ENCODE measurements around the gene FAM120A.

FAM120A gene

DNA sequence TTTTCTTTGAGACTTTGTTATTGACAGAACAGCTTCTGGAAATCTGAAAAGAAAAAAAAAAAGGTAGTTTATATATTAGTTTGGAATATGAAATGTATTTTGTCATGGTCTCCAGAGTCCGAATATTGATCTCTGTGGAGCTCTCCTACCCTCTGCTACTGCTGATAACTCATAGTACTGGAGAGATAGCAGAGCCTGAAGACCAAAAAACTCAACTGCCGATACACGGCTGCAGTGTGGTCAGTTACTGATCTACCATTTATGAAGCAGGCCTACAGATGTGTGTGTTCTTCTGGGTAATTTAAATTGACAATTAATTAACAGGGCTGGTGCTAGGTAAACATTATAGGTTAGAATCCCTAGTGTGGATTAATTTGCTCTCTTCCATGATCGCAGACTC lies 3.8 kb upstream of the FAM120A start:
- DNase-seq, result no peak

DNA sequence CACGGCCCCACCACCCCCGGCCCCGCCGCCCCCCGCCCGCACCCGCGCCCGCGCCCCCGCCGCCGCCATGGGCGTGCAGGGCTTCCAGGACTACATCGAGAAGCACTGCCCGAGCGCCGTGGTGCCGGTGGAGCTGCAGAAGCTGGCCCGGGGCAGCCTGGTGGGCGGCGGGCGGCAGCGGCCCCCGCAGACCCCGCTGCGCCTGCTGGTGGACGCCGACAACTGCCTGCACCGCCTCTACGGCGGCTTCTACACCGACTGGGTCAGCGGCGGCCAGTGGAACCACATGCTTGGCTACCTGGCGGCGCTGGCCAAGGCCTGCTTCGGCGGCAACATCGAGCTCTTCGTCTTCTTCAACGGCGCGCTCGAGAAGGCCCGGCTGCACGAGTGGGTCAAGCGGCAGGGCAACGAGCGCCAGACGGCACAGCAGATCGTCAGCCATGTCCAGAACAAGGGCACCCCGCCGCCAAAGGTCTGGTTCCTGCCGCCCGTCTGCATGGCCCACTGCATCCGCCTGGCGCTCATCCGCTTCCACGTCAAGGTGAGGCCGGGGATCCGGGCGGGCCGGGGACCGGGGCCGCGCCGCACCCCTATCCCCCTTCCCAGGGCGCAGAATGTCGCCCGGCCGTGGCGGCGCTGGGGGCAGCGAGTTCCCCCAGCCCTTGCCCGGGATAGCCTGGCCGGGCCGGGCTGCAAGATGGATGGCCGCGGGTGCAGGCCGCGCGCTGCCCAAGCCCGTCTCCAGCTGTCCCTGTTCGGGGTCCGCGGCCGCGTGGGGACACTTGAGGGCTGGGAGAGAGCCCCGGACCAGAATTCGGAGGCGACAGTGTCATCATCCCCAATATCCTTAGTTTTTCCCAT lies 594 bp downstream of the FAM120A start:
- DNase-seq, result peak; percentile 59

DNA sequence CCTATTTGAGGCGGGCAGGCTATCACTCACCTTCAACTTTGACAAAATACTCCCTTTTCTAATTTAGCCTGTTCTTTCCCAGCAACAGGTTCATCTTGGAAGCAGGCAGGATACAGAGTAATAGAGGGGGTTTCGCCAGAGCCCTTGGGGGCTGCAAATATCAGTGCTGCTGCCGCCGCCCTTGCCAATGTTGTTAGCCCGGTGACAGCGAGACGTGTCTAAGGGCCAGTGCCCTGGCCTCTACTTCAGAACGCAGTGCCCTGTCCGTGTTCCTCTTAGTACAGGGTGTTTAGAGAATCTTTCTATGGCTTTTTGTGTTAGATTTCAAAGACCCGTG lies 1.2 kb downstream of the FAM120A start:
- peak; percentile 2 for DNase-seq

DNA sequence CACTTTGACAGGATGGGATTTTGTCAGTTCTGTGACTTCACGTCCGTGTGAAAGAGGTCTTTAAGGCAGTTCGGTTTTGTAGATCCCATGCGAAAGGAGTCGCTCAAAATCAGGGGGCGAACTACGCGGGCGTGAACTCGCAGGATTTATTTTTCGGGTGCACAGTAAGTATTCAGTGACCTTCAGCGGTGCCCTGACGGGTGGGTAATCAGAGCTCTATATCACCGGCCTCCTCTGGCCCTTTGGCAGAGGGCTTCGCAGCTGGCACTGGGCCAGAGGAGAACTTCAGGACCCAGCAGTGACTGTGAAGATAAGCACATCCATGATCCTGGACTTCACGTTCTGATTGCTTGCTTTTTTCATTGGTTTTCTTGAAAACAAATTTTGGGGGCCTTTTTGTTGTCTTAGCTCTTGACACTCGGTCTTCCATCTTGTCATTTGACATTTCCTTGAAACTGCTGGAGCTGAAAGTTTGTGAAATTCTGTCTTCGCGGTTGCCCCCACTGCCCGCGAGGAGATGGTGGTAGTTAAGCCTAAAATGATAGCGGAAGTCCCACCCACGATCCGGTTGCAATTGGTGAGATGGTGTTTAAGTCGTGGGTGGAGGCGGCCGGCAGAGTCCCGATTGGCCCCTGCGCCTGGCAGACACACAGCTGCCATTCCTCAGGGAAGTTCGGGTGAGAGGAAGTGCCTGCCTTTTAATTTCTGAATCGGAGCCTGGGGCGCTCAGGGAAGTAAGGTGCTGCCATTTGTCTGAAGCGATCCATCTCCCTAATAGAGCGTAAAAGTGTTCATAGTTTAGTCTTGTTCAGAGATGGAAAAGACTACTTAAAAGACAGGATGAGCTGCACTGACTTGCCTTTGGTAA lies 1.8 kb downstream of the FAM120A start, which contains the start of gene FAM120AOS:
Gene FAM120AOS (minus strand): TSS at position 535 of the 868 bp plus-strand sequence. CDS start 872 bp downstream, outside the sequence.
- DNase-seq, result peak; percentile 90

DNA sequence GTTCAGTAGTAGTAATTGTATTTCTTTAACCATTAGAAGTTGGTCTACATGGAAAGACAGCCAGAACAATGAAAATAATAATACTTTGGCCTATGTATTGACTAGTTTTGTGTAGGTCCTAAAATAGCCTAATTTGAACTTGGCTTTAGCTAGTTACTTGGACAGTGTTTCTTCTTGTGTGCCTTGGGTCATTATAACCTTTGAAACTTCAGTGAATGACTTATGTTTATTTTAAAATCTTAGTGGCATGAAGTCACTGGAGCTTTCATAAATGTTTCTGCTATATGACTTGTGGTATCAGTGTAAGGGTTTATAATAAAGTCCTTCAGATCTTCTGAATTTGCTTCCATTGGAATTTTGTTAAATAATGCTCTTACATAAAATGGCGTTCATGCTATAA lies 4.5 kb downstream of the FAM120A start:
- no peak for DNase-seq

DNA sequence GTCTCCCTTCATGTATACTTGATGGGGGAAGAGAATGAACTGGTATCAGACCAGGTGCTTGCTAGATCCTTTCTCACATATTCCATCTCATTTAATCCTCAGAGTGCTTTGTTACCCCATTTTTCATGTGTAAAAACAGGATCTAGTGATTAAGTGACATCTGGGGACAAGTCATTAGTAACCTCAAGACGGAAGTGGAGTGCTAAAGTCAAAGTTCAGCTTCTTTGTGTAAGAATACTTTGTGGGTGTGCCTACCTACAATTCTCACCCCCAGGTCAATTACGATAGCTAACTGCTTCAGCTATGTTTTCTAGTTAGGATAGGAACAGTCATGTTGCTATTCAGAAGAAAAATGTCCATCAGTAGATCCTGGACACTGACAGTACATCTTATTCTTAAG lies 5.0 kb downstream of the FAM120A start:
- DNase-seq, result no peak

DNA sequence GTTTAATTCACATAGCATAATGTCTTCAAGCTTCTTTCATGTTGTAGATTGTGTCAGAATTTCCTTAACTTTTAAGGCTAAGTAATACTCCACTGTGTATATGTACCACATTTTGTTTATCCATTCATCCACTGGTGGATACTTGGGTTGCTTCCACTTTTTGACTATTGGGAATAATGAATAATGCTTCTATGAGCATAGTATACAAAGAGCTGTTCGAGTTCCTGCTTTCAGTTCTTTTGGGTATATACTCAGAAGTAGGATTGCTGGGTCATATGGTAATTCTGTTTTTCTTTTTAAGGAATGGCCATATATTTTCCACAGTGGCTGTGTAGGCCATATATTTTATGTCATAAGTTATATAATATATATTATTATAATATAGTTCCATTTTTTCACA lies 5.5 kb downstream of the FAM120A start:
- no peak for DNase-seq

DNA sequence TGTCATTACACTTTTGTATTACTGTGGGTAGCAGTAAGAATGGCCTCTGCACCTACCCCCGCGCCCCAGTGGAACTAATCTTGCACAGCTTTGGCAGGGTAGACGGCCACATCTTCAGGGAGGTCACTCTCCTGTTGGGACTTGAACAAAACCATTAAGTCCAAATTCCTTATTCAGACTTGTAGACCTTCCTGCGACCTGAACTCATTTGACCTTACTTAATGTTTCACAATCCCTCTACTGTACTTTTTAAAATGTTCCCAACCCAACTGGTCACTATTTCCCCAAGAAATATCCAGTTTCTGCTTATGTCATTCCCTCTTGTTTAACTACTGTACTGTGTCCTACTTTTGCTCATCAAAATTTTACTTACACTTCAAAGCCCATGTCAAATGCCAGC lies 7.2 kb downstream of the FAM120A start:
- no peak for DNase-seq

DNA sequence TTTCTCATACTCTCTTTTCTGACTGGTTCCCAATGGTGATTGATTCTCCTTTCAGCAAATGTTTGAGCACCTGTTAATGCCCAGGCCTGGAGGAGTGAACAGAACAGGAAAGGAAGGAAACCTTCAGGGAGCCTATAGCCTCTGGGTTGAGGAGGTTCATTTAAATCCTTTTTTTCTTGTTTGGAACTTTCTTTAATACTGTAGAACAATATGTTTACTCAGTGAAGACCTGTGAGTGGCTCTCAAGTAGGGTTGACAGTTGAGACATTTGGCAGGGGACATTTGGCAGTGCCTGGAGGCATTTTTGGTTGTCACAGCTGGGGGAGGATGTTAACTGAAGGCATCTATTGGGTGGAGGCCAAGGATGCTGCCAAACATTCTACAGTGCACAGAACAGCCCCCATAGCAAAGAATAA lies 8.0 kb downstream of the FAM120A start:
- no peak for DNase-seq

DNA sequence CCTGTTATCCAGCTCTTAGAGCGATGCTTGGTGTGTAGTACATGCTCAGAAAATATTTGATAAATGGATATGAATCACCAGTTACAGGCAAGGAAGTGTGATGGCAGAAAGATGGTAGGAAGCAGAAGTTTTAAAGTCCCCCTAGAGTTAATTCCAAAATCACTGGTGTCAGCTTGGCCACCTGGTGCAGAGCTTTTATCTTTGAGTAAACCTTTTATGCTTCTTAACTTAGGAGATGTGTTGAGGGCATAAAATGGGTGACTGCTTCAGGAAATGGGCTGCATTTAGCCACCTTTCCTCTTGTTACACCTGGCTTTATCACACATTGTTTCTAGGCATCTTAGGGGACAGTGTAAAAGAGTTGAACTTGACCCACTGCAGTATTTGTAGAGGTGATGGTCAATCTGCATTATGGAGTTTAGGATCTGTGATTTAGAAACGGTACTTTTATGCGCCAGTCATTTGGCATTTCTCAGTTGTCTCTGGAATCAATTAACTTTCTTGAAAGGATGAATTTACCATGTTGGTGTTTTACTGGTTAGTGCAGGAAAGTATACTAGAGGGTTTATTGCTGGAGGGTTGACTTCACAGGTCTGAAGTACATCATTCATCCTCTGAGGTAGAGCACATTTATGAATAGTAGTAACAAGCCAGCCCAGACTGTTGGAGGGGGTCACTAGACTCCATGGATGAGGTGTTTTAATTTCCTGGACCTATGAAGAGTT lies 9.4 kb downstream of the FAM120A start:
- DNase-seq, result no peak

DNA sequence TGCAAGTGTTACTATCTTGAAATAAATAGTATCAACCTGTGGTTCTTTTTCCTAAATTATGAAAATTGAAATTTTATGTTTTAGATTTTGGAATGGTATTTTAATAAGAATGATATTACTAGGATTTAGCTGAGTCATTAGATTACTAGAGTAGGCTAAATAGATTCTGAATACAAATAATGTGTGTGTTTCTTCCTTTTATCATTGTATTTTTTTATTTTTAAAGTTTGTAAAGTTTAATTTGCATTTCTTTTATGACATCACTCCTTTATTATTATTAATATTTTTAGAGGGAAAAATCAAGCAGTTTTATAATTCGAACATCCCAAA lies 9.9 kb downstream of the FAM120A start:
- DNase-seq, result no peak

DNA sequence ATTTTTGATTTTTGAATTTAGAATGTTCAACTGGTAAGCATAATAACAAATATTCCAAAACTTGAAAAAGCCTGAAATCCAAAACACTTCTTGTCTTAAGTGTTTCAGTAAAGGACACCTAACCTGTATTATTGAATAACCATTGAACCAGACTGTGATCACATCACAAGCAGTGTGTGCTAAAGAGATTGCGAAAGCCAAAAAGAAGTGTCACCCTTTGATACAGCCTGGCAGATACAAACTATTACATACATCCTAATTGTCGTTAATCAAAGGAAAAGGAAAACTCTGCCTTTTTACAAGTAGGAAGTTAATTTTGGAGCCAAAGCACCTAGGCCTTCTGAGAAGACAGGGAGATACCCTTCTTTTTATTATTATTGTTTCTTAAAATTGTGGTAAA lies 10.3 kb downstream of the FAM120A start:
- DNase-seq, result no peak

DNA sequence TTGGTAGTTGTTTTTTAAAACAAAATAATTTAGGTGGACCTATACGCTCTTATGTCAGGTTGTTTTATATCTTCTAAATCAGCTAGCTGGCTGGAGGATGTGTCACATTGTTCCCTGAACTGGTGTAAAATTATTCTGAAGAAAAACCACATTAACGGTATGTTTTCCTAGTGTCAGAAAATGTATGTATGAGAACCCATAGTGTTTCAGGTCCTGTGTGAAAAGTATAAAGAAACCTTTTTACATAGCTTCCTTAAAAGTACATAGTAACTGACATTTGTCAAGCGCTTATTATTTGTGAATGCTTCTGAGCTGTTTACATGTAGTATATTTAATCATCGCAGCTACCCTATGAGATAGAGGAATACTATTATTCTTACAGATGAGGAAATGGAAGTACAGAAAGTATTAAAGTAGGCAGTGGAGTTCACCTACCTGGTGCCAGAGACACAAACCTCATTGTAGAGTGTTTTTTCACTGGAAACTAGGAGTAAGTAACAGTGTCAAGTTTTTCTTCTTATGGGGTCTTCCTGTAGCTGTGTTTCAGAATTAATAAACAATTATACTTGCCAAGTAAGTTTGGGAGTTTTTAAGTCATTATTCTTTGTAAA lies 12.3 kb downstream of the FAM120A start:
- no peak for DNase-seq

DNA sequence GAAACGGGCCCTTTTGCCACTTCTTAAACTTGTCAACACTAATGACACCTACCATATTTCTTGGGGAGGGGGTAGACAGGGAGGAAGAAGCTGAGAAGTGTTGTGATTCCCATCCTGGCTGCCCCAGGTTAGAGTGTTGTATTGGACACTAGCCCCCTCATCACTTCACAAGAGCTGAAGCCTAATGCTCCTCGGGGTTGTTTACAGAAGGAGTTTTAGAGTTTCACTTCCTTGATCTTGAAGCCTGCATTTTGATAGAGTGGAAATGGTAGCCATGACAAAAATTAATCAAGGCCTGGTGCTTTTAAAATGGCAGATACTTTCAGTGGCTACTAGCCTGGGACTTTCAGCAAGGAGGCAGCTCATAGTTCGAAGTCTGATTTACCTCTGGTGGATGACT lies 12.9 kb downstream of the FAM120A start:
- no peak for DNase-seq

DNA sequence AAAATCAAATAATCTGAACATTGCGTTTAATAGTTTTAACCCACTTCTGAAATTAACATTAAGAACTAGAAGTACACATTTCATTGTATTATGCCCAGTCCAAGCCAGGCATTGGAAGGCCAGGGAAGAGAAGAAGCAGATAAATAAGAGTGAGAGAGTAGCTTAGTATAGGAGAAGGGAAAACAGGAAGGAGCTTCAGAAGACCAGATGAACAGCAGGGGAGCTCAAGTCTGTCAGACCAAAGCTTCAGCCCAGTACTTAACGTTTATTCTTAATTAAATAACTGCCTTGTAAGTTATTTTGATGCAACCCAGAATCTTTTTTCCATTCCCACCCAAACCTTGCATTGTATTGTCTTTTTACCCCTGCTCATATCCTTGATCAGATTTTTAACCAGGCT lies 13.4 kb downstream of the FAM120A start:
- DNase-seq, result no peak

DNA sequence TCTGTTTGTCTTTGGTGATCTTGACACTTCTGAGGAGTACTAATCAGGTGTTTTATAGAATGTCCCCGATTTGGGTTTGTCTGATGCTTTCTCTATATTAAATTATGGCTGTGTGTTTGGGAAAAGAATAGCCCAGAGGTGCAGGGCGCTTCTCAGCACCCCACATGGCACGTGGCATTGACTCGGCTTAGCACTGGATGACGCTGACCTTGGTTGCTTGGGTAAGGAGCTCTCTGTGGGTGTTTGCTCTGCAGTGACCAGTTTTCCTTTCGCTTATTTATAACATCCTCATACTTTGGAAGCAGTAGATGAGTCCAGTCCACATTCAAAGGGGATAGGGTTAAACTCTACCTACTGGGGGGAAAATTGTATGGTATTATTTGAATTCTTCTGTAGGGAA lies 14.4 kb downstream of the FAM120A start:
- no peak for DNase-seq

DNA sequence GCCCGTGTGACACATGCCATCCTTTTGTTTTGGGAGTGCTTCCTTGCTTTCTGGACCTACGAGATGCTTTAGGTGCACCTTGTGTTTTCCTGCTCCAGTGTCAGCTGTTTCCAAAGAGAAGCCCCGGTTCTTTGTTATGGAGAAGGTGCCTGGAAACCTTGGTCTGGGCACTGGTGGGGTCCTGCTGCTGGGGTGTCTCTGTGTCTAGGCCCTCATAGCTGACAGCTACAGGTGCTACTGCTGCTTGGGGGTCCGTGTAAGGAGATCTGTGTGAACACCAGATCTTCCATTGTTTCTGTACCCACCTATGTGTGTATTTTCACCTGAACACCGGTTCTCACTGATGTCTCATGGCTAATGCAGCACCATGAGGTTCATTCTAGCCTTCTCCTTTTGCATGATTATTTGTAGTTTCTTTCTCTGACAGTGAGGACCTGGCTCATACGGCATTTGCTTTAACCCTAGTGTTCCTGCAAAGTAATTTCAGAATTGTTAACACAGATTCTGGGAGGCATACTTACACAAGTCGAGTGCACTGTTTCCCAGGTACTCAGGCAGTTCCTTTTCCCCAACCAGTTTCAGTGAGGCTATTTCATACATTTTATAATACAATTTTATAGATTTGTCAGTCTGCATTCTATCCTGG lies 15.1 kb downstream of the FAM120A start:
- DNase-seq, result no peak

DNA sequence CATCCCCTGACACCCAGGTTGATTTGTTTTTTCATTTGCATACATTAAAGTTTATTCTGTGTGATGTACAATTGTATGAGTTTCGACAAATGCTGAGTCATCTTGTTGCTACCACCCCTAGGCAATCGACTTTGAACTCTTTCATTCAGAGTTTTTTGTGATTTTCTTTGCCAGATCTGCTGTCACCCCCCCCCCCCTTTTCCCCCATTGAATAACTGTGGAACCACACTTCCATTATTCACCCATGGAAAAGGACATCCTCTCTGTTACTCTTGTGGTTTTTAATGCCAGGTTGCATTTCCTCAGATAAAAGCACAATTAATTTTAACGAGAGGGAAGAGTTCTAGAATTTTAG lies 15.6 kb downstream of the FAM120A start:
- DNase-seq, result peak; percentile 9

DNA sequence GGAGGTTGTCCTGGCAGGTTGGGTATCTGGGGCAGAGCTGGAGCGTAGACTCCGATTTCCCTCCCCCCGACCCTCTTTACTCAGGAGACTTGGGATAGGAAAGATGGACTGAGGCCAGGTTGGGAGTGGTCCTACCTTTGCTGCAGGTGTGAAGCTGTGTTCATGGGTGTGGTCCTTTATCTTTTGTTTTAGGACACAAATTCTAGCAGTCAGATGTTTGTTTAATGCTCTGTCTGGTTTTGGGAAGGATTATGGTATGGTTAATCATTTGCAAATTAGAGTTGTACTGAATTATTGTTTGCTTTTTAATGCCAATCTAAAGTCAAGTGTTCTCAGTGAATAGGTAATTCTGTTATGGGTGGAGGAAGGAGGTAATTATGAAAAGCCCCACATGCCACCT lies 16.0 kb downstream of the FAM120A start:
- DNase-seq, result peak; percentile 59

DNA sequence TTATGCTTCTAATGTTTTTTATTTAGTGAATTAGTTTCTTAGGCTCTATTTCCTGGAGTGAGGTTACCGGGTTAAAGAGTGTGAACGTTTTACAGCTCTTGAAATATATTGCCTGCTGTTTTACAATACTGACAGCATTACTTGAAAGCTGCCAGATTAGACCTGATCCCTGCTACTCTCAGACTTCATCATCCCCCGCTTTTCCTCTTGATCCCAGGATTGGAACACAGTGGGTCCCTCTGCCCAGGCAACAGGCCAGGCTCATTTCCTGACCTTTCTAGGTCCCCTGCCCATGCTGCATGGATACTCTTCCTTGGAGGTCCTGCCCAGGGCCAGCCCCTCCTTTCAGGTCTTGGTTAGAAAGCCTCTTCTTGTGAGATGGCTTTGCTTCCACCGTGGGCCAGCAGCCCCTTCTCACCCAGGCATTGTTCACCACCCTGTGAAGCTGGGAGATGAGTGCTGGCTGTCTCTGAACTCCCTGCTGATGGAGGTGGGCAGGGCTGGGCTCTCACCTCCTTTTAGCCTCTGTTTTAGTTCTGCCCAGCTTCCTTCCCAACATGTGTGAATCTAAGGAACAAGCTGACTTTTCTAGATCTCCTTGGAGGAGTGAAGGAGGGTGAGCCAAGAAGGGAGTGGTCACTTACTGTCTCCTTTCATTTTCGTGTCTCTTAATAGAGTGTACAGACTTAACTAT lies 17.4 kb downstream of the FAM120A start:
- no peak for DNase-seq

DNA sequence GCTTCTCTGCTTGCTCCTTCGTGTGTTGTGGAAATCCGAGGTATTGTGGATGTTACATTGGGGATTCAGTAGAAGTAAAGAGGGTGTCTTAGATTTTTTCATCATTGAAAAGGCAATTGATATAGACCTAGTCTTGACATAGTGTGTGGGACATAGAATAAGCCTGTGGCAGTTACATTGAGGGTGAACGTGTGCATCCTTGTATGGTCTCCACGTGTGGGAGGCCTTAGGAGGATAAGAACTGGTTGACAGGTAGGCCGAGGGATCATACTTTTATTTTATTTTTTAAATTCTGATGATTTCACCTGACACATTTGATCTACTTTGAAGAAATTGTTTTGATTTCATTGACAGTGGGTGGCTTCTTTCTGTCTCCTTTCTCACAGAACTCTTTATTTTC lies 18.9 kb downstream of the FAM120A start:
- no peak for DNase-seq

DNA sequence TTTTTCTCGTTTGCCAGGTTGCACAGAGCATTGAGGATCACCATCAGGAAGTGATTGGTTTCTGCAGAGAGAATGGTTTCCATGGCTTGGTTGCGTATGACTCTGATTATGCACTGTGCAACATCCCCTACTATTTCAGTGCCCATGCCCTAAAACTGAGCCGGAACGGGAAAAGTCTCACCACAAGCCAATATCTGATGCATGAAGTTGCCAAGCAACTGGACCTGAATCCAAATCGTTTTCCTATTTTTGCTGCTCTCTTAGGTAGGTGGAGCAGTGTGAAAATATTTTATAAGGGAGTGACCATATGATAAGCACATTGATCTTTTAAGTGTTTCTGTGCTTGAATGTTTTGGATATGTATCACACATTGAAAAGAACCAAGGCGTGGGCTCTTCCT lies 19.6 kb downstream of the FAM120A start:
- no peak for DNase-seq

All from NCI-H146 (cell line).